GM20000 (cell line): ENCODE data around the gene DSC1.
"Not testable (repeated sequence)": the region's sequence is repeated elsewhere in the genome, so short reads cannot be mapped to it uniquely, and the experiment has no call there.

Experiments used
- DNase-seq: peaks from one replicate; pipeline ENCODE4 v3.0.0; 2012; ENCODE audit warnings: low spot score
- TF ChIP-seq, protein P1 (sequence below): IDR thresholded peaks from 2 replicates; pipeline ENCODE4 v1.5.1; 2012; ENCODE audit warnings: mild to moderate bottlenecking, control low read depth; ENCODE audit errors: extremely low read depth, missing control alignments

The DSC1 gene

DNA sequence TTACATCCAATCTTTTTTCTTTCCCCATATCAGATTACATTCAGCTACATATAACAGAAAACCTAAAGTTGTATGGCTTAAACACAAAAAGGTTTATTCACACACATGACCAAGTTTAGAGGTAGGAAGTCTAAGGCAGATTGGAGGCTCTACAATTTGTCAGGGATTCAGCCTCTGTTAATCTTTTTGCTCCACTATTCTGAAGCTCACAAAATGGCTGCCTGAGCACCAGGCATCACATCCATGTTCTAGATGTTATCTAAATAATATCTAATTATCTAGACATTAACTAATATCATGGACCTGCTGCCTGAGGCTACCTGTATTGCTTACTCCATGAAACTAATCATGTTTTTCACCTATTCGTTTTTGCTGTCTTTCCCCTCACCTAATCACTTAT, 36.8 kb downstream of the DSC1 start:
- no peak for DNase-seq
- TF ChIP-seq, protein P1, sequence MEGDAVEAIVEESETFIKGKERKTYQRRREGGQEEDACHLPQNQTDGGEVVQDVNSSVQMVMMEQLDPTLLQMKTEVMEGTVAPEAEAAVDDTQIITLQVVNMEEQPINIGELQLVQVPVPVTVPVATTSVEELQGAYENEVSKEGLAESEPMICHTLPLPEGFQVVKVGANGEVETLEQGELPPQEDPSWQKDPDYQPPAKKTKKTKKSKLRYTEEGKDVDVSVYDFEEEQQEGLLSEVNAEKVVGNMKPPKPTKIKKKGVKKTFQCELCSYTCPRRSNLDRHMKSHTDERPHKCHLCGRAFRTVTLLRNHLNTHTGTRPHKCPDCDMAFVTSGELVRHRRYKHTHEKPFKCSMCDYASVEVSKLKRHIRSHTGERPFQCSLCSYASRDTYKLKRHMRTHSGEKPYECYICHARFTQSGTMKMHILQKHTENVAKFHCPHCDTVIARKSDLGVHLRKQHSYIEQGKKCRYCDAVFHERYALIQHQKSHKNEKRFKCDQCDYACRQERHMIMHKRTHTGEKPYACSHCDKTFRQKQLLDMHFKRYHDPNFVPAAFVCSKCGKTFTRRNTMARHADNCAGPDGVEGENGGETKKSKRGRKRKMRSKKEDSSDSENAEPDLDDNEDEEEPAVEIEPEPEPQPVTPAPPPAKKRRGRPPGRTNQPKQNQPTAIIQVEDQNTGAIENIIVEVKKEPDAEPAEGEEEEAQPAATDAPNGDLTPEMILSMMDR: no peak

GRCh38 chr18:31123125-31123524, 39.5 kb downstream of the DSC1 start:
- not testable (repeated sequence) for DNase-seq

DNA sequence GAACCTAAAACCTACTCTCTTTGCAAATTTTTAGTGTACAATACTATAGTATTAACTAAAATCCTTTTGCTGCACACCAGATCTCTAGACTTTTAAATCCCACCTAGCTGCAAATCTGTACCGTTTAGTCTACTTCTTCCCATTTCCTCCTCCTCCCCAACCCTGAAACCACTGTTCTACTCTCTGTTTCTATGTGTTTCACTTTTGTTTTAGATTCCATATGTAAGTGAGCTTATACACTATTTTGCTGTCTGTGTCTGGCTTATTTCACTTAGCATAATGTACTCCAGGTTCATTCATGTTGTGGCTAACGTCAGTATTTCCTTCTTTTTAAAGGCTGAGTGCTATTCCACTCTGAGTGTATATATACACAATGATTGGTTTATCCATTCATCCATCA, 42.1 kb downstream of the DSC1 start:
- no peak for DNase-seq
- TF ChIP-seq, protein P1: no peak

GRCh38 chr18:31116853-31117595, 45.6 kb downstream of the DSC1 start:
- TF ChIP-seq, protein P1: no peak
- DNase-seq: no peak

DNA sequence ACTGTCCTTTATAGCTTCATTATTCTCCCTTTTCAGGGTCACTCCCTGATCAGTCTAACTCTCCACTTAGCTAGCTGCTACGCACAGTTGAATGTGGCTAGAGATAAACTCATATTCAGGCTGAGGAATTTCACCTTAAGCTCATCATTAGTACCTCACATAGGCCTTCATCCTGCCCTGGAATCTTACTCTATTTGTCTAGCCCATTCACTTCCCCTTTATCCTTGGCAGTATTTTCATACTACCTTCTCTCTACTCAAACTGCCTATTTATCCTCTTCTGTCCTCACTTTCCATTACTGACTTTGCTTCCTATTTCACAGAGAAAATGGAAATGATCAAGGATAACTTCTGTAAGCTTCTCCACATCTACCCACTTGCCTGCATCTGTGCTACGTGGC, 49.9 kb downstream of the DSC1 start:
- TF ChIP-seq, protein P1: no peak
- DNase-seq: no peak

DNA sequence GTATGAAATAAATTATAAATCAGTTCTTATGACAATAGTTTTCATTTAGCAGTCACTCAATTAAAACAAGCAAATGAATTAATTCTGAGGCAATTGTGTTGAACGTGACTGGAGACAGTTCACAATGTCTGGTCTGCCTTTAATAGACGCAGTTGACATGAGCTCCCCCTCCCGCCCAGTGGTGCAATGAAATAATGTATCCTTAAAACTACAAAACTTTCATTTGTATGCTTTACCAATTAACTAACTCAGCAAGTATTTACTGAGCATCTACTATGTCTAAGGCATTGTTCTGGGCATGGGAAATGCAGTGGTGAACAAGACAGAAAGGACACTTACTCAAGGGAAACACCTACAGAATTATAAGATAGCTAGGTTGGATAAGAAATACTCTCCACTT, 56.9 kb downstream of the DSC1 start:
- no peak for DNase-seq
- TF ChIP-seq, protein P1: no peak

- TF ChIP-seq, protein P1: no peak
Measured at GRCh38 chr18:31104444-31104843, 58.2 kb downstream of the DSC1 start.

GRCh38 chr18:31103423-31103822, 59.2 kb downstream of the DSC1 start:
- TF ChIP-seq, protein P1: no peak
- DNase-seq: no peak

More at GRCh38 chr18:31104444-31104843, 58.2 kb downstream of the DSC1 start:
- DNase-seq: no peak
